Kidney tubule cell (primary cell): ENCODE measurements around the gene ANKUB1.

Source experiments
- DNase-seq: peaks from one replicate; pipeline ENCODE4 v3.0.0-alpha.2; 2018; ENCODE audit warnings: low spot score

Gene ANKUB1

GRCh38 chr3:149809699-149810098 is 17.3 kb upstream of the ANKUB1 start:
- no peak for DNase-seq

- DNase-seq, result peak; percentile 83
These were observed 16.0 kb upstream of the ANKUB1 start for GRCh38 chr3:149808209-149808829.

GRCh38 chr3:149806171-149806778 is 13.9 kb upstream of the ANKUB1 start:
- no peak for DNase-seq

- DNase-seq, result no peak
These were observed 9.3 kb upstream of the ANKUB1 start for GRCh38 chr3:149801639-149802038.

- no peak for DNase-seq
These were observed 8.8 kb upstream of the ANKUB1 start for GRCh38 chr3:149801195-149801594.

GRCh38 chr3:149800693-149801092 is 8.3 kb upstream of the ANKUB1 start:
- DNase-seq, result no peak

- no peak for DNase-seq
These were observed 3.7 kb upstream of the ANKUB1 start for GRCh38 chr3:149796026-149796425.

- DNase-seq, result no peak
These were observed 1.7 kb downstream of the ANKUB1 start for GRCh38 chr3:149790698-149791097.

- peak; percentile 85 for DNase-seq
These were observed 2.1 kb downstream of the ANKUB1 start for GRCh38 chr3:149790268-149790667.

GRCh38 chr3:149784064-149784704 is 8.2 kb downstream of the ANKUB1 start:
- DNase-seq, result no peak

- peak; percentile 90 for DNase-seq
These were observed 8.8 kb downstream of the ANKUB1 start for GRCh38 chr3:149783576-149783975.

GRCh38 chr3:149781741-149782140 is 10.6 kb downstream of the ANKUB1 start:
- DNase-seq, result no peak

GRCh38 chr3:149781211-149781610 is 11.1 kb downstream of the ANKUB1 start:
- DNase-seq, result no peak

- DNase-seq, result no peak
These were observed 14.7 kb downstream of the ANKUB1 start for GRCh38 chr3:149777414-149778214.

- no peak for DNase-seq
These were observed 16.2 kb downstream of the ANKUB1 start for GRCh38 chr3:149776170-149776569.

GRCh38 chr3:149772861-149773260 is 19.5 kb downstream of the ANKUB1 start:
- DNase-seq, result peak; percentile 9

- peak; percentile 43 for DNase-seq
These were observed 20.6 kb downstream of the ANKUB1 start for GRCh38 chr3:149771652-149772271.

- DNase-seq, result no peak
These were observed 22.1 kb downstream of the ANKUB1 start for GRCh38 chr3:149770246-149770645.

- no peak for DNase-seq
These were observed 23.6 kb downstream of the ANKUB1 start for GRCh38 chr3:149768704-149769103.

- DNase-seq, result no peak
These were observed 24.6 kb downstream of the ANKUB1 start for GRCh38 chr3:149767720-149768119.

GRCh38 chr3:149765762-149766334 is 26.5 kb downstream of the ANKUB1 start:
- DNase-seq, result peak; percentile 36

- DNase-seq, result no peak
These were observed 28.1 kb downstream of the ANKUB1 start for GRCh38 chr3:149764302-149764701.
